Panc1 (cell line): ENCODE measurements around the gene PFKFB3. TPM values are rescaled to one million over a fixed set of nuclear protein-coding genes. Genes with fewer than 3 reads are reported as not detected.

Source experiments
- ATAC-seq: fragments of 200-7000 bp; cut with Tn5 transposase; 2 replicates; pipeline ENCODE4 v1.9.1; 2020; ENCODE audit warnings: mild to moderate bottlenecking, moderate library complexity
- BruUV-seq: library from RNA; stranded (reverse); fragments of 400-500 nt; replicated peaks from 2 replicates; lab custom pipeline; 2021; lab: Mats Ljungman, UMichigan
- CTCF ChIA-PET: fragments of 300-600 bp; sonication (Branson Sonifier 250); formaldehyde crosslinking; loops from one replicate; lab custom pipeline; 2022; ENCODE audit warnings: antibody characterized with exemption; lab: Charles Lee
- POLR2A ChIA-PET: fragments of 300-600 bp; sonication (Branson Sonifier 250); formaldehyde crosslinking; loops from one replicate; lab custom pipeline; 2022; ENCODE audit warnings: antibody characterized with exemption; lab: Charles Lee
- DNase-seq: peaks from one replicate; pipeline ENCODE4 v3.0.0-alpha.2; 2010; ENCODE audit warnings: low read depth, low spot score
- H3K27ac ChIP-seq: 2 replicates; pipeline ENCODE4 v1.5.1; 2011; ENCODE audit warnings: mild to moderate bottlenecking, low read length, inconsistent platforms
- H3K27me3 ChIP-seq: fragments of 200-500 bp; sonication (Bioruptor generic); 2 replicates; pipeline ENCODE4 v1.6.0; 2014; ENCODE audit warnings: low read length, inconsistent platforms; ENCODE audit not compliant: control insufficient read depth, insufficient read depth
- H3K36me3 ChIP-seq: fragments of 200-500 bp; sonication (Bioruptor generic); 2 replicates; pipeline ENCODE4 v1.5.1; 2014; ENCODE audit warnings: inconsistent platforms, mild to moderate bottlenecking, low read length, moderate library complexity; ENCODE audit not compliant: control insufficient read depth, insufficient read depth
- H3K4me1 ChIP-seq: 2 replicates; pipeline ENCODE4 v1.5.1; 2011; ENCODE audit warnings: inconsistent platforms, mild to moderate bottlenecking, low read length, moderate library complexity; ENCODE audit not compliant: control insufficient read depth, insufficient read depth
- H3K4me3 ChIP-seq, 2 experiments: 2 replicates each; pipeline ENCODE4 v1.5.1; 2011 to 2012; ENCODE audit warnings: low read depth in 2 of 2, low read length in 2 of 2, mild to moderate bottlenecking in 2 of 2, inconsistent platforms in 1 of 2, moderate library complexity in 1 of 2
- H3K9me3 ChIP-seq: fragments of 200-500 bp; sonication (Bioruptor generic); 2 replicates; pipeline ENCODE4 v1.5.1; 2014; ENCODE audit warnings: low read depth, mild to moderate bottlenecking, inconsistent platforms, low read length, moderate library complexity; ENCODE audit not compliant: control insufficient read depth, insufficient read depth
- CTCF ChIP-seq: fragments of 450-650 bp; IDR thresholded peaks from 2 replicates; pipeline ENCODE4 v1.5.1; 2017; ENCODE audit warnings: mild to moderate bottlenecking
- POLR2AphosphoS5 ChIP-seq: IDR thresholded peaks from 2 replicates; pipeline ENCODE4 v1.6.1; 2012; ENCODE audit warnings: mild to moderate bottlenecking, low read depth, low read length, moderate library complexity
- REST ChIP-seq, 2 experiments: IDR thresholded peaks; 2 replicates each; pipeline ENCODE4 v1.6.1; 2011 to 2012; ENCODE audit warnings: low read depth in 2 of 2, control low read depth in 1 of 2, low read length in 1 of 2, mild to moderate bottlenecking in 1 of 2, moderate library complexity in 1 of 2; ENCODE audit not compliant: insufficient read depth in 1 of 2
- SIN3A ChIP-seq: IDR thresholded peaks from 2 replicates; pipeline ENCODE4 v1.6.1; 2012; ENCODE audit warnings: low read depth, mild to moderate bottlenecking, low read length, moderate library complexity, borderline replicate concordance; ENCODE audit not compliant: insufficient read depth
- TCF7L2 ChIP-seq: IDR thresholded peaks from 2 replicates; pipeline ENCODE4 v1.6.1; 2011; ENCODE audit warnings: mild to moderate bottlenecking, low read depth, low read length, inconsistent platforms
- in situ Hi-C: cut with HindIII; loops from 2 replicates; pipeline ENCODE4 v1.10.0; 2016; ENCODE audit warnings: low sequenced_read_pairs, low pct_unique_long_range_greater_than_20kb
- intact Hi-C: fragments of 100-400 bp; cut with micrococcal nuclease; formaldehyde crosslinking; loops from one replicate; pipeline ENCODE4 v1.10.0; 2022; ENCODE audit not compliant: unreplicated experiment
- total RNA-seq: library from RNA; stranded (reverse); gene quantifications from one replicate; pipeline ENCODE4 v1.2.1, GENCODE V29; 2021; ENCODE audit not compliant: unreplicated experiment

Gene PFKFB3
- total RNA-seq, 1 experiment from 2014 or later: 17.1 TPM

DNA sequence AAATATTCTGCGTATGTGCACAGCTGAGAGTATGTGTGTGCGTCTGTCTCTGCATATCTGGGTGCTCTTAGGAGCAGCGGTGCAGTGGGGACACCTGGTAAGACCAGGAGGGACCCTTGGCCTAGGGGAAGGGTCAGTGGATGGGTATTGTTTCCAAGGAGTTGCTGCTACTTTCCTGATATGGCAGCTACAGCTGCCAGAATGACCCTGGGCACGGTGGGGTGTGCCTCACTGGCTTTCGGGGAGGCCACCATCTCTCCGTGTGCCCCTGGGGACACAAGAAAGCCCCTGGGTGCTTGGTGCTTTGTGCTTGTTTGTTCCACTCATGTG lies 8.6 kb downstream of the PFKFB3 start:
- DNase-seq (no peak), ATAC-seq (no peak)
- Histone ChIP-seq H3K27me3 (no peaks in the 10 kb centered on the region), H3K4me1 (no peaks in the 10 kb centered on the region; the same call in 1 of the 2 replicates), H3K36me3 (no peaks in the 10 kb centered on the region), H3K9me3 (no peaks in the 10 kb centered on the region), H3K4me3 (no peak overlapping the region), H3K27ac (no peak overlapping the region)
- BruUV-seq: no TSS peak
- intact Hi-C loops: no loop called here
- TF ChIP-seq REST (IDR thresholded peaks at IDR 0.05; ENCODE audit: insufficient read depth in 1 of 2, low read depth in 2 of 2, low read length in 1 of 2) (no peak), POLR2AphosphoS5 (no peak), CTCF (no peak), SIN3A (no peak), TCF7L2 (no peak)
- CTCF ChIA-PET: no interaction called here
- in situ Hi-C loops: no loop called here
- POLR2A ChIA-PET: no interaction called here

DNA sequence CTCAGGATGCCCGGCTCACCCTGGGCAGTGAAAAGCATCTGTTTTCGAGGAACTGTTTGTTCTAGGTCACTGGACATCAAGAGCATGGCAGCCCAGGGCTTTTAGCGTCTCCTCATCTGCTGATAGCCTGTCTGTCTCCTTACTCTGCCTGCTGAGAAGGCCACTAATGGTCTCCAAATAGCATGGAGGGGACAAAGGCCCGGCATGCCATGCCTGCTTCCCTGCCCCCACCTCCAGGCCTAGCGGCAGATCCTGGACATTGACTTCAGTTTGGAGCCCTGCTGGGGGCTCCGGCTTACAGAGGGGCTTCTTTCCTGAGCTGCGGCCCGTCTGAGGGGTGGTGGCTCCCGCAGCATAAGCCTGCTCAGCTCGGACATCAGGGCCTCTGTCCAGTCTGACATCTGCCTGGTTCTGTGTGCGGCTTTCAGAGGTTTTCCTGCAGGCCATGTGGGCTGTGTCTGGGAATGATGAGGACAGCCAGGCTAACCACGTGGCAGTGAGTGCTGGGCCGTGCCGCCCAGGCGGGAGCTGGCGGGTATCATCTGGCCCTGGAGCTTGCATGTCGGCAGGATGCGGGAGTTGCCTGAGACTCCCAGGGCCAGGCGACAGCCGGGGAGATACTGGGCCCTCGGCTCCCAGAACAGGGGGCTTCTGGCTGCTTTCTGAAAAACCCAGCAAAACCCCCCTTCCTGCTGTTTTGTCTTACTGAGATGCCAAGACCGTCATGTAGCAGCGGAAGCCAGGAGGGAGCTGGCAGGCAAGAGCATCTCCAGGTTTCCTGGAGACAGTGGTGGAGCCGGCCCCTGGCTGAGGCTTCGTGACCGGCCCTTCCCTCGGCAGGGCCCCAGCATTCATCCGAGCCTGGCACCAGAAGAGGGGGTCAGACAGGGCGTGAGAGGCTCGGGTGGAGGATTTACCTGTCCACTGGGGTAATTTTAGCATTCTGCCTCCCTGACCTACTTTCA lies 9.2 kb downstream of the PFKFB3 start:
- Histone ChIP-seq H3K36me3 (no peaks in the 10 kb centered on the region), H3K4me3 (no peak overlapping the region), H3K27ac (no peak overlapping the region), H3K9me3 (no peaks in the 10 kb centered on the region), H3K27me3 (no peaks in the 10 kb centered on the region), H3K4me1 (no peaks in the 10 kb centered on the region; the same call in 1 of the 2 replicates)
- no peak for DNase-seq
- ChIA-PET CTCF (no interaction called here), POLR2A (no interaction called here)
- no peak; the same call in 1 of the 2 replicates for ATAC-seq
- TF ChIP-seq CTCF (no peak), TCF7L2 (no peak), REST (IDR thresholded peaks at IDR 0.05; ENCODE audit: insufficient read depth in 1 of 2, low read depth in 2 of 2, low read length in 1 of 2) (no peak)
- intact Hi-C loops (no loop called here), in situ Hi-C loops (no loop called here)
- no TSS peak for BruUV-seq
